ENCODE measurements around the gene PRUNE1.

The PRUNE1 gene, protein sequence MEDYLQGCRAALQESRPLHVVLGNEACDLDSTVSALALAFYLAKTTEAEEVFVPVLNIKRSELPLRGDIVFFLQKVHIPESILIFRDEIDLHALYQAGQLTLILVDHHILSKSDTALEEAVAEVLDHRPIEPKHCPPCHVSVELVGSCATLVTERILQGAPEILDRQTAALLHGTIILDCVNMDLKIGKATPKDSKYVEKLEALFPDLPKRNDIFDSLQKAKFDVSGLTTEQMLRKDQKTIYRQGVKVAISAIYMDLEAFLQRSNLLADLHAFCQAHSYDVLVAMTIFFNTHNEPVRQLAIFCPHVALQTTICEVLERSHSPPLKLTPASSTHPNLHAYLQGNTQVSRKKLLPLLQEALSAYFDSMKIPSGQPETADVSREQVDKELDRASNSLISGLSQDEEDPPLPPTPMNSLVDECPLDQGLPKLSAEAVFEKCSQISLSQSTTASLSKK

DNA sequence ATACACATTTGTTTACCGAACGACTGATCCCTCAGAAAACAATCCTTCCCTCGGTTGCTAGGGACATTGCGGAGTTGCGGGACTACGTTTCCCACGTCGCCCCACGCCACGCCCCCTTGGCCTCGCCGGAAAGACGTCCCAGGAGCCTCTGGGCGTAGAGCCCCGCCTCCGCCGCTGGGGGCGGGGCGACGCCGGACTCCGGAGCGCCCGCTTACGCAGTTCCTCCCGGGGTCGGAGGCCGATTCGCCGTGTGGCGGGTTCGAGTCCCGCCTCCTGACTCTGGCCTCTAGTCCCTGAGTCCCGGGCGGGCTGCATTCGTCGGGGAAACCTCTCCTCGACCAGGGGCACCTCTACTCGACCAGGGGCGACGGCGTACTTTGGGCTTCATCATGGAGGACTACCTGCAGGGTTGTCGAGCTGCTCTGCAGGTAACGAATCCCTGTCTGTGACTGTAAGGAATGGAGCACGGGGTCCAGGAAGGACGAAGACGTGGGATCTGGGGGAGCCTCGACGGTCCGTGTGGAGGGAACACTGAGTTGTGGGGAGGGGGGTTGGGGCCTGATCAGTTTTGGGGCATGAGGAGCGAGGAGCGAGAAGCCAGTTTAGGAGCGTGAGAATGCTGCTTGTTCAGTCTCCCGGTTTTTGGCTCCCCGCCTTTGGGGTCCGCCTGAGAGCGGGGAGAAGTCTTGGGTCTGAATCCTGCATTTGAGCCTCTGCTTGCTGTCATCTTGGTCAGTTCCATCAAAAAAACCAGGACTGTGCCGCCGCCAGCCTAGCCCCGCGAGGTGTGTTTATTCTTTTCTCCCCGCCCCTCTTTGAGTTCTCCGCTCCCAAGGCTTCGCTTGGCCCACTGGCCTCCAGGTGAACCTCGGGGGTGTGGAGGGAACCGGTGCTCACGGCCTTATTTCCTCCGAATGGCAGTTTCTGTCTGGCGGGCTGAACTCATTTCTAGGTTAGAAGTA lies at the start of gene PRUNE1:
PRUNE1 (plus strand) TSS at position 206 of the 962 bp plus-strand sequence; CDS start at position 390, 184 bp downstream.
- Mint-ChIP-seq H3K27me3 (ENCODE audit: low read depth) (no peaks in the 10 kb centered on the region), H3K4me1 (ENCODE audit: low read depth) (peaks cover 60% of the 10 kb centered on the region), H3K9me3 (no peaks in the 10 kb centered on the region), H3K27ac (peak within 1 kb of the TSS; percentile 92), H3K36me3 (ENCODE audit: low read depth) (peaks cover 3% of the 10 kb centered on the region), H3K4me3 (peak within 1 kb of the TSS; percentile 98)
- peak; percentile 96 for DNase-seq (ENCODE audit: low spot score)

DNA sequence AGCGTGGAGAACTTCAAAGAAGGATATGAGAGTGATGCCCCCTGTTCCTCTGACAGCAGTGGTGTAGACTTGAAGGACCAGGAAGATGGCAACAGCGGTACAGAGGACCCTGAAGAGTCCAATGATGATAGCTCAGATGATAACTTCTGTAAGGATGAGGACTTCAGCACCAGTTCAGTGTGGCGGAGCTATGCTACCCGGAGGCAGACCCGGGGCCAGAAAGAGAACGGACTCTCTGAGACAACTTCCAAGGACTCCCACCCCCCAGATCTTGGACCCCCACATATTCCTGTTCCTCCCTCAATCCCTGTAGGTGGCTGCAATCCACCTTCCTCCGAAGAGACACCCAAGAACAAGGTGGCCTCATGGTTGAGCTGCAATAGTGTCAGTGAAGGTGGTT lies 47.6 kb upstream of the PRUNE1 start:
- H3K27me3 Mint-ChIP-seq (ENCODE audit: low read depth): no peaks in the 10 kb centered on the region
- H3K4me3 Mint-ChIP-seq: no peak overlapping the region
- H3K27ac Mint-ChIP-seq: no peak overlapping the region
- no peak for DNase-seq (ENCODE audit: low spot score)
- no peaks in the 10 kb centered on the region for H3K9me3 Mint-ChIP-seq
- no peaks in the 10 kb centered on the region for H3K4me1 Mint-ChIP-seq (ENCODE audit: low read depth)
- peaks cover 57% of the 10 kb centered on the region for H3K36me3 Mint-ChIP-seq (ENCODE audit: low read depth)

DNA sequence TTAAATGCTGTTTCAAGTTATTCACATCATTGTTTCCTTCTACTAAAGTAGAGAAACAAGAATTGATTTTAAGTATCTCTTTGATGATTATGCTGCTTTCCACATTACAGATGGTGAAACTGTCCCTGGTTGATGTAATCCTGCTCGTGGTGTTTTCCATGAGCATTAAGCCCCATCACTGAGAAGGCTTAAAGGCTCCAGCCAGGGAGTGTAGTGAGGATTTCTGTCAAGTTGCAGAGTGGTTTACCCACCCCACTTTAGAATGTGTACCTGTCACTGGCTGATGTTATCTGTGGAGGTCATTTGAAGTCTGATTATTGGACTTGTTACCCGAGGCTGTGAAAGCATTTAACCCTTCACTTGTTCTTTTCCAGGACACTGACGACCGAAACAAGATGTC lies 46.5 kb upstream of the PRUNE1 start:
- Mint-ChIP-seq H3K4me1 (ENCODE audit: low read depth) (no peaks in the 10 kb centered on the region), H3K27ac (no peak overlapping the region), H3K4me3 (no peak overlapping the region), H3K27me3 (ENCODE audit: low read depth) (no peaks in the 10 kb centered on the region), H3K9me3 (no peaks in the 10 kb centered on the region), H3K36me3 (ENCODE audit: low read depth) (peaks cover 68% of the 10 kb centered on the region)
- no peak for DNase-seq (ENCODE audit: low spot score)

DNA sequence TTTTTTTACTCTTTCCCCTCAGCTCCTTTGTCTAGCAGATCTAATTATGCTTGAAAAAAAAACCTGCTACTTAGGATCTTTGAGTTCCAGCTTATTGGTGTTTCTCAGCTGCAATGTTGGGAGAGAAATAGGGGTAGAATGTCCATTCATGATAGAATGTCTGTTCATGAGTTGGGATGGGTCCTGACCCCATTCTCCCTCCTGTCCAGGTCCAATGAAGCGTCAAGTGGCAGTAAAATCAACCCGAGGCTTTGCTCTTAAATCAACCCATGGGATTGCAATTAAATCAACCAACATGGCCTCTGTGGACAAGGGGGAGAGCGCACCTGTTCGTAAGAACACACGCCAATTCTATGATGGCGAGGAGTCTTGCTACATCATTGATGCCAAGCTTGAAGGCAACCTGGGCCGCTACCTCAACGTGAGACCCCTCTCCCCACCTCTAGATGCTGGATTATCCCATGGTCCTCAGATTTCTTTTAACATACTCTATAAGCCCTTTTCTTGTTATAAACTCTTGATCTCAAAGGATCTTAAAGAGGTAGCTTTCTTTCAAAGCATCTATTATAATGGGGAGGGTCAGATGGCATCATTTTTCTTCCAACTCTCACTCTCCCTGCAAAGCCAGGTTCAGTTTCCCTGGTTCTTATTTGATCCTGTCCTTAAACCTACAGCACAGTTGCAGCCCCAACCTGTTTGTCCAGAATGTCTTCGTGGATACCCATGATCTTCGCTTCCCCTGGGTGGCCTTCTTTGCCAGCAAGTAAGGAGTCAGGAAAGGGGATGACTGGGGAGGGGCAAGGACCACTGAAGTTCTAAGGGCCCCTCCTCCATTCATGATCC lies 44.7 kb upstream of the PRUNE1 start:
- H3K36me3 Mint-ChIP-seq (ENCODE audit: low read depth): peaks cover 75% of the 10 kb centered on the region
- H3K4me1 Mint-ChIP-seq (ENCODE audit: low read depth): no peaks in the 10 kb centered on the region

DNA sequence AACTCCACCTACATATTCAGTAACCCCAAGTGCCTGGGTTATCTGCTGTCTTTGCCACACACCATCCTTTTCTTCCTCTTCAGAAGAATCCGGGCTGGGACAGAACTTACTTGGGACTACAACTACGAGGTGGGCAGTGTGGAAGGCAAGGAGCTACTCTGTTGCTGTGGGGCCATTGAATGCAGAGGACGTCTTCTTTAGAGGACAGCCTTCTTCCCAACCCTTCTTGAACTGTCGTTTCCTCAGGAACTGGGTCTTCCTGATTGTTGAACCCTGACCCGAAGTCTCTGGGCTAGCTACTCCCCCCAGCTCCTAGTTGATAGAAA lies 44.1 kb upstream of the PRUNE1 start:
- DNase-seq (ENCODE audit: low spot score): no peak
- no peak overlapping the region for H3K4me3 Mint-ChIP-seq
- H3K36me3 Mint-ChIP-seq (ENCODE audit: low read depth): peaks cover 79% of the 10 kb centered on the region
- H3K9me3 Mint-ChIP-seq: no peaks in the 10 kb centered on the region
- H3K4me1 Mint-ChIP-seq (ENCODE audit: low read depth): peaks cover 3% of the 10 kb centered on the region
- no peak overlapping the region for H3K27ac Mint-ChIP-seq
- no peaks in the 10 kb centered on the region for H3K27me3 Mint-ChIP-seq (ENCODE audit: low read depth)

More for the DNA sequence above, 44.7 kb upstream of the PRUNE1 start:
- no peak overlapping the region for H3K4me3 Mint-ChIP-seq
- no peaks in the 10 kb centered on the region for H3K9me3 Mint-ChIP-seq
- DNase-seq (ENCODE audit: low spot score): no peak
- no peak overlapping the region for H3K27ac Mint-ChIP-seq
- no peaks in the 10 kb centered on the region for H3K27me3 Mint-ChIP-seq (ENCODE audit: low read depth)

DNA sequence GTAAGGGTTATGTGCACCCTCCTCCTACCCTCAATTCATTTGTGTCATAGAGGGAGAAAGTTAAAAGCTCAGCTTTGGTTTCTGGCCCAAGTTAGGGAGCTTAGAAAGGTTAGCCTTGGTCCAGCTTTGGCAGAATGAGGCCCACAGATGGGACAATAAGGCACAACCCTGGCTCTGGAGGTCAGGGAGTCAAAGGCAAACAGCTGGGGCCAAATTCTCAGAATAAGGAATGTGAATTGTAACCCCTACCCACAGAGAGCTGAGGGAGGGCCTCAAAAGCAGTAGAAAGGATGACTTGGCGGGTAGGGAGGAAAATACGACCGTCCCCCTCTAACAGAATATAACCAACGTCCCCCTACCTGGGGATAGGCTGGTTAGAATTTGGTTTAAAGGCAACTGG lies 42.6 kb upstream of the PRUNE1 start:
- no peak for DNase-seq (ENCODE audit: low spot score)
- Mint-ChIP-seq H3K27ac (no peak overlapping the region), H3K36me3 (ENCODE audit: low read depth) (peaks cover 67% of the 10 kb centered on the region), H3K9me3 (no peaks in the 10 kb centered on the region), H3K4me3 (no peak overlapping the region), H3K27me3 (ENCODE audit: low read depth) (no peaks in the 10 kb centered on the region), H3K4me1 (ENCODE audit: low read depth) (peaks cover 8% of the 10 kb centered on the region)

DNA sequence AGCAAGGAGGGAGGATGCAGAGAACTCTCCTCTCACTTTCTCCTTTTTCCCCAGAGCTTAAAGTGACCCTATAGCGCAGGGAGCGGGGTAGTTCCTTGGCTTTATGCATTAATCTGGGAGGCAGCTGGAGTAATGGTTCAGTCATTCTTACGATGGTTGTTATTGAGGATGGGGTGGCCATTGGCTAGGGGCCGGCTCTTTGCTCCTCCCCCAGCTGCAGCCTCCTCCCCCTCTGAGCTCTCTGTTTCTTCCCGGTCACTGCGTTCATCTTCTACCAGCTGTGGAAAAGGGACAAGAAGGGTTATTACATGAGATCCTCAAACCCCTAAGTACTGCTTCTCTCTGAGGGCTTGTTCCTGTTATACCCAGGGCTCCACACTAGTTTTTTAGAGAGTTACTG lies 42.2 kb upstream of the PRUNE1 start:
- no peak for DNase-seq (ENCODE audit: low spot score)
- Mint-ChIP-seq H3K4me1 (ENCODE audit: low read depth) (peaks cover 11% of the 10 kb centered on the region), H3K27ac (no peak overlapping the region), H3K36me3 (ENCODE audit: low read depth) (peaks cover 67% of the 10 kb centered on the region), H3K4me3 (no peak overlapping the region), H3K9me3 (no peaks in the 10 kb centered on the region), H3K27me3 (ENCODE audit: low read depth) (no peaks in the 10 kb centered on the region)

DNA sequence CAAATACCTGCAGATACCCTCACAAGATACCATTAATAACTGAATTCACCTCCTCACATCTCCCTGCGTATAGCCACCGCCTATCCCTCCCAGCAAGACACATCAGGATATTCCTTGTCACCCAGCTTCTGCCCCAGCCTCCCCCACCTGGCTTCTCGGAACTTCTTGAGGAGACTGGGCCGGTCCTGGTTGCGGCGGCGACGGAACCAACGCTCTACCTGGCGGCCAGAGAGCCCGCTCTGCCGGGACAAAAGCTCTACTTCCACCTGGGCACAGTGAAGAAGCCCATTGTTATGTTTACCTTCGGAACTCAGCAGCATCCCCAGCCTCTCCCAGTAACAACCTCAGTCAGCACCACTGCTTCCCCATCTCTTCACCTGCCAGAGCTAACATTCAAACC lies 40.3 kb upstream of the PRUNE1 start:
- Mint-ChIP-seq H3K36me3 (ENCODE audit: low read depth) (peaks cover 58% of the 10 kb centered on the region), H3K27me3 (ENCODE audit: low read depth) (no peaks in the 10 kb centered on the region), H3K4me1 (ENCODE audit: low read depth) (peaks cover 28% of the 10 kb centered on the region), H3K27ac (no peak overlapping the region), H3K9me3 (no peaks in the 10 kb centered on the region), H3K4me3 (no peak overlapping the region)
- DNase-seq (ENCODE audit: low spot score): no peak

DNA sequence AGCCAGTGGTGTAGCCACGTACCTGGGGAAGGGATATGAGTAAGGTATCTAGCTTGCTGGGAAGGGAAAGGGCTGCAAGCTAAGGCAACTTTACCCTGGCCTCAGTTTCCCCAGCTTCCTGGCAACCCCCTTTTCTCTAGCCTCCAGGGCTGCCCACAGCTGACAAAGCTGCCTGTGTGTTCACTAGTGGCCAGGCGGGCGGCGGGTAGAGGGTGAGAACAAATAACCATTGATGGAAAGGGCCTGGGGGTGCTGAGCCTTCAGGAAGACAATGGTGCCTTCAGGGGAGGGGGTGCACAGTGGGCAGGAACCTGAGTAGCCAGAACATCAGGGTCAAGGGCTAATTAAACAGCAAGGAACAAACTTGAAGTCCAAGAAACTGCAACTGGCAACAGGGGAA lies 39.8 kb upstream of the PRUNE1 start:
- peaks cover 34% of the 10 kb centered on the region for H3K4me1 Mint-ChIP-seq (ENCODE audit: low read depth)
- peaks cover 56% of the 10 kb centered on the region for H3K36me3 Mint-ChIP-seq (ENCODE audit: low read depth)
- no peak overlapping the region for H3K27ac Mint-ChIP-seq
- DNase-seq (ENCODE audit: low spot score): no peak
- H3K9me3 Mint-ChIP-seq: no peaks in the 10 kb centered on the region
- no peak overlapping the region for H3K4me3 Mint-ChIP-seq
- no peaks in the 10 kb centered on the region for H3K27me3 Mint-ChIP-seq (ENCODE audit: low read depth)

DNA sequence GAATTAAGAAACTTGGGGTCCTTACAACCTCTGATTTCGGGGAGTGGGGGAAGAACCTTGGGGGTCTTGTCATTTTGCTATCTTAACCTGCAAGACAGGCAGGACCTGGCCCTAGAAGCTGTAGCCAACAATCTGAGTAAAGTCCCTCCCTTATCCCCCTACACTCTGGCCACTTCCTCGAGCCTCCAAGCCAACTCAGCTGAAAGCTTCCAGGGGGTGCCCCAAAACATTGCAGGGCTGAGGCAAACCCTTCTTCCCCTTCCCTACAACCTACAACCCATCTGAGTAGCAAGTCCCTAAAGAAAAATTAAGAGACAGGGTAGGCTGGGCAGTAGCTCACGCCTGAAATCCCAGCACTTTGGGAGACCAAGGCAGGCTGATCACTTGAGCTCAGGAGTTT lies 38.6 kb upstream of the PRUNE1 start:
- peaks cover 51% of the 10 kb centered on the region for H3K36me3 Mint-ChIP-seq (ENCODE audit: low read depth)
- H3K9me3 Mint-ChIP-seq: no peaks in the 10 kb centered on the region
- no peaks in the 10 kb centered on the region for H3K27me3 Mint-ChIP-seq (ENCODE audit: low read depth)
- H3K4me1 Mint-ChIP-seq (ENCODE audit: low read depth): peaks cover 36% of the 10 kb centered on the region
- no peak overlapping the region for H3K4me3 Mint-ChIP-seq
- DNase-seq (ENCODE audit: low spot score): no peak
- H3K27ac Mint-ChIP-seq: no peak overlapping the region

DNA sequence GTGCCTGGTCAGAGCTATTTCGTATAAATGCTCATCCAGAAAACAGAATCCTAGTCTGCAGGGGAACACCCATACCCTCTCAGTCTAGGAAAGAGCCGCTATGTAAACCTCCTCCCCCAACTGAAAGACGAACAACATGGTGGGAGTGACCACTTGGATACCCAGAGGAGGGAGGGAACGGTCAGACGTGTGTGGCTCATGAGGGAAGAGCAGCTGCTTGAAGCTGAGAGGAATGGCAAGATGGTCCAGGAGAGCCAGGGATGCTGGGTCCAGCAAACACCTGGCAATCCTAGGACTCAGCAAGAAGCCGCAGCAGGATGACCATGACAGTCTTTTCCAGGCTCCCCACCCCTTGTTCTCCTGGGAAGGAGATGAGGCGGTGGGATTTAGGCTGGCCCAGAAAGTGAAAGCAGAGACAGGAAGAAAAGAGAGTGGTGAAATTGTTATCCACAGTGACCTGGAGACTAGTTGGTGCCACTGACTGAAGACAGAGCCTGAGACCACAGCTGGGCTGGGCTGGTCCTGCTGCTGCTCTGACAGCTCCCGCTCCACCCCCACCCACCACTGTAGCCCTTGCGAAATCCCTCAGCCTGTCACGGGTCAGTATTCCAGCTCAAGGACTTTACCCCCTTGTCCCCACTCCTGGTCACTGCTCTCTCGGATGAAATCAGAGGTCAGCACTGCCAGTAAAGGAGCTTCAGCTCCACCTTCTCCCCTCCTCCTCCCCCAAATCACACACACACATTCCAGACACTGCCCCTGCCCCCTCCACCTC lies 37.3 kb upstream of the PRUNE1 start:
- no peaks in the 10 kb centered on the region for H3K27me3 Mint-ChIP-seq (ENCODE audit: low read depth)
- H3K9me3 Mint-ChIP-seq: no peaks in the 10 kb centered on the region
- H3K36me3 Mint-ChIP-seq (ENCODE audit: low read depth): peaks cover 42% of the 10 kb centered on the region
- peak overlapping the region; percentile 50 for H3K4me3 Mint-ChIP-seq
- DNase-seq (ENCODE audit: low spot score): no peak
- peaks cover 42% of the 10 kb centered on the region for H3K4me1 Mint-ChIP-seq (ENCODE audit: low read depth)
- peak overlapping the region; percentile 60 for H3K27ac Mint-ChIP-seq

DNA sequence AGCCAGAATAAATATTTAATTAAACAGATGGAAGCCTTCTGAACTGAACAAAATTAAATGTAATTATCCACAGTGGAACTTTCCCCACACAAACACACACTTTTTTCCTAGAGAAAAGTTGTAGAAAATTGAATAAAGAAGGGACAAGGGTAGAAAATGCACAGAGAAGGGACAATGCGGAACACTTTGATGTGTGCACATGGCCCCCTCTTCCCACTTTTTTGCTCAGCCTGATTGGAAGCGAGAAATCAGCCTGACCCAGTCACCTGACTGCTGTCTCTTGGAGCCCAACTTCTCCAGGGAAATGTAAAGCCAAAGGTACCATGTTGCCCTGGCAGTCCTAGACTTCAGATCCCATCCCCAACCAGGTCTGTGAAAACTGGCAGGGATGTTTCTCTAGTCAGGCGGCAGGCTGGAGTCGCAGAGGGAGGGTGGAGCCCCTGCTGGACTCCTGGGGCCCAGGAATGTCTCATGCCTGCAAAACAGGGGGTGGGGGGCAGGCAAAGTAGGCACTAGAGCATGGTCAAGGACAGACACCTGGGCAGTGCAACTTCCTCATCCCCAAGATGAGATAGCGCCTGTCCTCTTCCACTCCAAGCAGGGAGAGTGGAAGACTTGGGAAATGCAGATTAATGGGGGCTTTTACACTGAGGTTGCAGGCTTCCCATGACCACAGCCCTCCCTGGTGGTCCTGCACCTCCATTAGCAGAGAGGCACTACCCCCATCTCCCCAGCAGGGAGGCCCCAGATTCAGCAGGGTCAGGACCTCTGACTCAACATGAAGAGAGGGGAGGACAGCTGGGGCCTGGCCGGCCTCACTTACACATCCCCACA lies 36.4 kb upstream of the PRUNE1 start:
- peak overlapping the region; percentile 81 for H3K27ac Mint-ChIP-seq
- peaks cover 47% of the 10 kb centered on the region for H3K4me1 Mint-ChIP-seq (ENCODE audit: low read depth)
- peak overlapping the region; percentile 92 for H3K4me3 Mint-ChIP-seq
- H3K9me3 Mint-ChIP-seq: no peaks in the 10 kb centered on the region
- no peaks in the 10 kb centered on the region for H3K27me3 Mint-ChIP-seq (ENCODE audit: low read depth)
- peaks cover 34% of the 10 kb centered on the region for H3K36me3 Mint-ChIP-seq (ENCODE audit: low read depth)
- DNase-seq (ENCODE audit: low spot score): no peak
